ENCODE results near the gene FAM174B.

FAM174B gene

DNA sequence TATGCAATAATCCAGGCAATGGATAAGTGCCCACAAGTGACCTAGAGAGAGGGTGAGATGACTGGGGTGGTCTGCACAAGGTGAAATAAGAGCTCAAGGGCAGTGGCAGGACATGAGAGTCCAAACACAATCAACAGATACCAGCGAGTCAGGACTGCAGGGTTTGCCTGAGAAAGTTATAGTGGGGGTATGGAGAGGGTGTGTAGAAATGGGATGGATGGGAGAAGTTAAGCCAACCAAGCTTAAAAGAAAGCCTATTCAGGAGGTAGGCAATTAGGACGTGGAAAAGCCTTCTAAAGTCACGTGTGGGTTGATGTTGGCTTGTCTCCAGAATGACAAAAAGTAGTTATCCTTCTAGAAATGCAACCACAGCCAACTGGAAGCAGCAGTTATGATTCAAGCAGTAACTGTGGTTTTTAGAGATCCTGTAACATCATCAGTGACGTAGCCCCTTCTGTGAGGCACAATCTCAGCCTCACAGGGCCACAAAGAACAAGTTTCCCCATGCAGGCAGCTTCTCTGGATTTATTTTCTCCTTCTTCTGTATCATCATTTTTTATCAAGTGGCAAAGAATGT is 56.1 kb downstream of the FAM174B start:
- no peak for DNase-seq

DNA sequence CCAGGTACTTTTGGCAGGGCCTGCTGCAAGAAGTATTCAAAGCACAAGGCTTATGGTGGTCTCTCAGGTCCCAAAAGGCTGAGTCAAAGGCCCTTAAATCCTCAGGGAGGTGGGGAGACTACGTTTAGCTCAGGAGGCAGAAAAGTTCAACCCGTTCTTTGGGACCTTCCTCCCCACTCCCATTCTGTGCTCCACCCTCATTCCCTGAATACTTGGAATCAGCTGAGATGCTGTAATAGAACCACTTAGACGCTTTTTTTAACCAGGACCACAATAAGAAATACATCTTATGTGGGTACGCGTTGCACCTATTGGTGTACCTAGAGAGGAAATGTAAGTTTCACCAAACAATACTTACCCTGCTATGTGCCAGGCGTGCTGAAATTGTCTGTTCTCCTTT is 58.0 kb downstream of the FAM174B start:
- DNase-seq, result no peak

- DNase-seq, result no peak
These were observed 59.0 kb downstream of the FAM174B start for GRCh38 chr15:92596623-92597022.

- DNase-seq, result no peak
These were observed 59.8 kb downstream of the FAM174B start for GRCh38 chr15:92595506-92596381.

DNA sequence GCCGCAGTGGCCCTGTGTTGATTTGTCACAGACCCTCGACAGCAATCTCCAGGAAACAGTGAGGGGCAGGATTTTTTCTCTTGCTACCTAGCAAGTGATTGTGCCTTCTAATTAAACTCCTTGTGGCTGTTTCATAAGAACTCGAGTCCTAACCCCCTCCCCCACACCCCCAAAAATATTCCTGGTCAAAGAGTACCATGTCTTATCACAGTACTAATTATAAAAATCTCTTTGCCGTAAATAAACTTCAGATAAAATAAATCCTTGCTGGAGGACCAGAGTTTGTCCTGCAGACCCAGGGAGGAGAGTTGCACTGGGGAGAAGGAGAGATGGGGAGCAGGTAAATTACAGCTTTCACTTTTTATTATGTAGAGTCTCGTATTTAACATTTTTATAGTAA is 64.3 kb downstream of the FAM174B start:
- DNase-seq, result no peak

DNA sequence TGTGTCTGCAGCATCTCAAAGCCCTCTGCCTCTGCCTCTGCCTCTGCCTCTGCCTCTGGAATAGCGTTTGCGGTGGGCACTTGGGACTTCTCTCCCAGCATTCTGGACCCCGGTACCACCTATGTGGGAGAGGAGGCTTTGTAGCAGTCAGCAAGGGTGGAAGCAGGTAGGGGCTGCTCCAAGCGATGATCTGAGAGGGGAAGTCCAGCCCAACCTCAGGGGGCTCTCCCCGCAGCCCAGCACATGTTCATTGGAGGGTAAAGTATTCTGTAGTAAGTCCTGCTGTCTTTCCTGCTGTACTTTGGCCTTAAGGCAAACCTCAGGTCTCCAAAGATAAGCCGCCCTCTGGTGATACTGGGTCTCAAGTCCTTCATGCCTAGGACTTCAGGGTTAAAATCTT is 68.6 kb downstream of the FAM174B start:
- DNase-seq, result no peak

DNA sequence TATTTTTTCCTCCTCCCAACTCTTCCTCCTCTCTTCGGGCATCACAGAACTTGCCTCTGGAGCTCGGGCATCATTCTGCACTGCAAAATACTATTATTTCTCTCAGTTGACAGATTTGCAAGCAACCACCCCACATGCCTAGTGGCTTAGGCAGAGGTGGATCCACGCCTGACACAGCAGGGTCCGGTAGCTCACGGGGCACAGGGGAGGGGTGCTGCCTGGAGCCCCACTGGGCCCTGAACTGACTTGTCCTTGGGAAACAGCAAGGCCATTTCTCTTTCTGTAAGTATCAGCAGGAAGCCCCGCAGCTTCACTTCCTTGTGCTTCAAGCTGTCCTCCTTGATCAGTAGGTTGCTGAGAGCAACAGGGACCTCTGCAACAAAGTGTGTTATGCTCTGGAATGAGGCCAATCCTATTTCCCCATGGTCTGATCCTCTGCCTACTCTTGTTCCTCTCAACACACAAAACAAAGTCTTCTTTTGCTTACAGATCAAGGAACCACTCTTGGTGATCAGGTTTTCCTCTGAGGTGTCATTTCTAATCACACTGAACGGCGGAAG is 69.1 kb downstream of the FAM174B start:
- DNase-seq, result no peak

- DNase-seq, result no peak
These were observed 71.5 kb downstream of the FAM174B start for GRCh38 chr15:92584105-92584504.

DNA sequence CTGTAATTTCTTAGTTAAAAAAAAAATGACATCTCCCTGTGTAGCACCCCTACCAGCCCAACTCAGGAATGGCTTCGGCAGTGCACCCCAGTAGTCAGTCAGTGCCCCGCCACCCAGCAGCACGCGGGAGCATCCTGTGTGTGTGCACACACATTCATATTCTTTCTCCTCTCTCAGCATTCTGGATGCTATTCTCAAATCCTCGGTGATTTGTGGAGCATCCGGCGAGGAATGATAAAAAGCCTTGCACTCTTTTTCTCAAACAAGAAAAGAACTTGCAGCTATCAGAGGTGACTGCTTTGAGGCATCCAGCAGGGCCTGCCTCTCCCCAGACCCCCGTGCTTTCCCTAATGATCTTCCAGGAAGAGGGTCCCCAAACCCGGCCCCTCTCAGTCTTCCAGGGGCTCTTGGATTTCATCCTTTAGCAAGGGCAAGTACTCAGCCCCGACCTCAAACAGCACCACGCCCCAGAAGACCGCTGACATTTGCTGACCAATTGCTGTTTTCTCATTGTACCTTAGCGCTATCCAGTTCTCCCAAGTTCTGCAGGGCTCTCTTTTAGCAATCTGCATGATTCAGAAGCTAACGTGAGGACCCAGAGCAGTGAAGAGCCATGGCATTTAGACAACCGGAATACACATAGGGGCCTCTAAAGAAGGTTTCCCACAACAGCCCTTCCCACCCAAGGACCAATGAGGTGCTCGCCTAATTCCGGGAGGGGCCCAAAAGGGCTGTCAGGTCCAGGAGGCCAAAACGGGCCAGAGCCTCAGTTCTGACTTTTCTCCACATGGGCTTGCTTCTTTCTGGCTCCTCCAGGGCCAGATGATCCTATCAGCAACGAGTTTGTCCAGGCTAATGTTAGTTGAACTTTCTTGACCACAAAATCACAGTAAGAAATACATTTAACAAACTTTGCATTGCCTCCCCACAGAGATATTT is 72.2 kb downstream of the FAM174B start:
- no peak for DNase-seq

GRCh38 chr15:92582206-92582605 is 73.4 kb downstream of the FAM174B start:
- no peak for DNase-seq

DNA sequence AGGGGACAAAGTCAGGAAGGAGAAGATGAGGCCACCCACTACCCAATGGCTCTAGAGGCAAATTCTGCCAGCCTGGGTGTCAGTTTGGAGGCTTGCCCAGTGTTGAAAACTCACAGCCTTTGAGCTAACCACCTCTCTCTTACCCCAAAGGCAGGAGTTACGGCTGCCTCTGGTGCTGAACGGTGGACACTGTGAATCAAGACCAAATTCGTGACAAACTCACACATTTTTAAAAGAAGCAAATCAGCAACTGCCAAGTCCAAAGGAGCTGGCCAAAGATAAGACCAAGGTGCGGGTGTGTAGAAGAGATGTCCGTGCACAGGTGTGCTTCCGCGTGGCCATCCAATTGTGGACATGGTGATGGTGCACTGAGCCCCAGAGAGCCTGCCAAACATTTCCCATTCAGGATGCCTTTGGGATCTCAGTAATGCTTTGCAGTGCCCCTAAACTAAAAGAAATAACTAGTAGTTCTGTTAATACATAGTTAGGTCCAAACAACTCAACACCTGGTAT is 74.6 kb downstream of the FAM174B start:
- DNase-seq, result no peak

DNA sequence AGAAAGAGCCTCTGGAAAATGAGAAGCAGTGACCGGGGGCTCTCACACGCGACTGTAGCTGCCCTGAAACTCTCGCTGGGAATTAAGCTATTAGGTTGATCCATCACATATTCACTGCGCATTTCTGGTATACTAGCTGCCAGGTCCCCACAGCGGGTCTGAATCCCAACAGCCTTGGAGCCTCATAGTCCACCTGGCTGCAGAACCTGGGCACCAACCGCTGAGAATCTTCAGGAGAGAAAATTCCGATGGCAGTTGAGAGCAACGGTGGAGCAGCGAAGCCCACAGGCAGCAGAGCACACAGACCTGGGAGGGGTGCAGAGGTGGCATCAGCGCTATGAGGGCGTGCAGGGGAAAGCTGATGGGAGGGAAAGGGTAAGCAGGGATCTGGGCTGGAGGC is 75.1 kb downstream of the FAM174B start:
- DNase-seq, result no peak

- no peak for DNase-seq
These were observed 75.6 kb downstream of the FAM174B start for GRCh38 chr15:92579931-92580470.

DNA sequence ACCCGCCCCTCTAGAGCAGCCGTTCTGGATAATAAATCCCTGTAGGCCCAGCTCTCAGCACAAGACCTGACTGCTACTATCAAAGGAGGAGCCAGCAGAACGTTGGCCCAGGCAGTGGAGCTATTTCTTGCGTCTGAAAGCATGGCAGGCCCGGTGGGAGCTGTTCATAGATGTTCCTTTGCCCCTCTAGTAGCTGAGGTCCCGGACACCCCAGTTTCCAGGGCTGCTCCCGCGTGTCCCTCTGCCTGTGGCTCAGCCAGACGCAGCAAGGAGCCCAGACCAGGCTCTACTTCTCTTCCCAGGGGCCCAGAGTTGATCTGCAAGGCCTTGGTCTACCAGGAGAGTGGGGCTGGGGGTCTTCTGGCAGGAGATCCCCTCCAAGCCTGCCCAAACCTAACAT is 76.1 kb downstream of the FAM174B start:
- no peak for DNase-seq

DNA sequence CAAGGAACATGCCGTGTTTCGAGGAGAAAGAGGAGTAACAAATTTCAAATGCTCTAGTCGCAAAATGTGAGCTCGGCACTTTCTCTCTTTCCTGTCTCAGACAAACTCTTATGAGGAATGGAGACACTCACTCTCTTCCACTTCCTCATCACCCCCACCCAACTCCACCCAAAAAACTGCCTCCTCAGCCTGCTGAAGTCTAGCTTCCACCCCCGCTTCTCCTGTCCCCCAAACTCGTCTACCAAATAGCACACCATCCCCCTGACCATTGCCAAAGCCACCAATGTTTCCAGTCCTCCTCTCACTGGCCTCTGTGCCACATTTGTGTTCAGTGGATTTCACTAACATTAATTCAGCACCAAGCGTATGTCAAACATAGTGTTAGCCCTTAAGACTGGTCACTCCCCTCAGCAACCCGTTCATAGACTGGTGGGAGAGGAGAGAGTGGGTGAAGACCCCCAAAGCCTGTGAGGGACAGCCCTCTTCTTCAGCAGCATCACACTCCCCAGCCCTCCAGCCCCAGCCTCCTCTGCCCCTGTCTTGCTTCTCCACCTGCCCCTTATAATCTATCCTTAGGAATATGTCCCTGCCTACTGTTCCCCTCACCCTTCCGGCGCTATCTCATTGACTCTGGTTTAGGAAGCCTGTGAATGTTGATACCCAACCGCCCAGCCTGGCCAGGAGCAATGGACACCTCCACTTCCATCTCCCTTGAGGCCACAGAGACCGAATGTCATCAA is 77.3 kb downstream of the FAM174B start:
- DNase-seq, result no peak

DNA sequence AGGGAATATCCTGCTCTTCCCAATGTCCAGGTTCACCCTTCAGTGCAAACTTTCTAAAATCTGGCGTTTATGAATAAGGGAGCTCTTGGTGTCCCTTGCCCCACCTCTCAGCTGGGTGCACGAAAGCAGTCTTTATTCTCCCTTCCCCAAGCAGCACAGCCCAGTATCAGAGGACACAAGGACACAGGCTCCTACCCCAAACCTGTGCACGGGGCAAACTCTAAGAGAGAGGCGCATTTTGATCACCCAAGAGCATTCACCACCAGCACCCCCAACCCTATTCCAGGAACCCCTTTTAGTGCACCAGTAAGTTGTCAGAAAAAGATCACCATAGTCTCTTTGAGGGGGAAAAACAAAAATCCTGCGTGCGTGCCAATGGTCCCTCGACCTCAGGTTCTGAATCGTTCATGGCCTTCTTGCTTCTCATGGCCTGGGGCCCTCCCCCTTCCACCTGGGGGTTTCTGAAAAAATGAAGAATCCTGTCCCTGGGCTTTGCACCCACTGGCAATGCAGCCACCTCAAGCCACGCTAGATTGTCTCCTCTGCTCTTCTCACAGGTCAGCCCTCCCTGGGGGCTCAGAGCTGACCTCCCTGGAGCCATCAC is 78.9 kb downstream of the FAM174B start:
- DNase-seq, result no peak

DNA sequence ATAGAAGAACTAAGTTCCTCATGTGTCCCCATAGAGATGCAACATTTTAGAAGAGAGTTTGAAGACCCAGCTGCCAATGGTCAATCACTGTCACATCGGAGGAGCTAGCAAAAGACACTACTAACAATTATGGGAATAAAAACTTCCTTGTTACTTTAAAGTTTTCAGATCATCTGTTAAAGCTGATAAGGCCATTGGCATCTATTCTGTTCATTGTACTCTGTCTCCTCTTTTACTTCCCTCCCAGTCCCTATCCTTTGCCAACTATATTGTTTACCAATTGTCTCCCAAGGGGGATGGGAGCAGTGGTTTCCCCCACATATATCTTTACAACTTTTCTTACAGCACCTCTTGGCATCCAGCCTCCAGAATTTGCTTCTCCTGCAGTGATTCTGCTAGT is 81.0 kb downstream of the FAM174B start:
- no peak for DNase-seq

- DNase-seq, result no peak
These were observed 81.4 kb downstream of the FAM174B start for GRCh38 chr15:92574161-92574560.

DNA sequence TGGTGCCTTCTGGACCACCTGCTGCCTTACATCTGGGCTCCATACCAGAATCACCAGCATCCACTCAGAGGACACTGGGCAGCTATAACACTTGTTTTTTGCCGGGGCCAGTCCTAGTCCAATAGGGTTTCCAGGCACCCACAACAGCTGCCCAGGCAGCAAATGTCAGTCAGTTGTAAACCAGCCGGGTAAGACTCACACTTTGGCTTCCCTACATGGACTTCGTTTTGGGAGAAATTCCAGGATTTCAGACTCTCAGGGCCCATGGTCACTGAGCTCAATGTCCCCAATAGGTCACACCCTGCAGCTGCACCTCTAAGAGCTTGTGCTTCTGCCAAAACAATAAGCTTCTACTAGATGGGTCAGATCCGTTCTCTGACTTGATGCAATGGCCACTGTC is 83.8 kb downstream of the FAM174B start:
- no peak for DNase-seq

- no peak for DNase-seq
These were observed 85.2 kb downstream of the FAM174B start for GRCh38 chr15:92570391-92570790.

DNA sequence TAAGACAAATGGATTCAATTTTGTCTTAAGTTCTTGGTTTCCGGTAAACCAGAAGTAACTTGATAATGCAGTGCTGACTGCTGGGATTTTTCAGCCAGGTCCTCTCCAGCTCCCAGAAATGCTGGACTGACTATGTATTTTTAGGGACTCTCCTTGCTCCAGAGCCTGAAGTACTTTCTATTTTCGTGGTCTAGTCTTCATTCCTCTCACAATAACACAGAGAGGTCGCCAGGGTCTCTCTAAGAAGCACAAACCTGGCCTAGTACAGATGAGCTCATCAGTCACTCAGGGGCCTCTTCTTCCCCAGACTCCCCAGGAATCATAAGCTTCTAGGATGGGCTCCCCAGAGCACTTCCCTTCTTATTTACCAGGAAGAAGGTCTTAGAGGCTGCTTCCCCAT is 85.8 kb downstream of the FAM174B start:
- DNase-seq, result no peak

Measured in SHP77 treated with DMSO at 0.1 percent for 48 hours (cell line).